NCI-H1436 (cell line): ENCODE data around the gene ALDH2.
"Not testable (repeated sequence)": the region's sequence is repeated elsewhere in the genome, so short reads cannot be mapped to it uniquely, and the experiment has no call there.

Source experiments
- DNase-seq: peaks from one replicate; lab custom pipeline; 2025; lab: John Stamatoyannopoulos, UW

Gene ALDH2

DNA sequence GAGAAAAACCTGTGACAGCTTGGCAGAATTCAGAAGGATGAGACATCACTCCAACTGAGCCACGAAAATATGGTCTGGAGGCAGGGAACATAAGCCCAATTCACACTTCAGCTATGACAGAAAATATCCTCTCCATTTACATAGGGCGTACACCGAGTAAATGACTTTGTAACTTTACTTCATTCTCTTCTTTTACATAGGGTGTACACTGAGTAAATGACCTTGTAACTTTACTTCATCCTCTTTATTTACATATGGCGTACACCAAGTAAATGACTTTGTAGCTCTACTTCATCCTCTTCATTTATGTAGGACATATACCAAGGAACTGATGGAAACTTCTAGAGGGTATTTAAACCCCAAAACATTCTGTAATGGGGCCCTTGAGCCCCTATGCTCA, 61.2 kb downstream of the ALDH2 start:
- no peak for DNase-seq

DNA sequence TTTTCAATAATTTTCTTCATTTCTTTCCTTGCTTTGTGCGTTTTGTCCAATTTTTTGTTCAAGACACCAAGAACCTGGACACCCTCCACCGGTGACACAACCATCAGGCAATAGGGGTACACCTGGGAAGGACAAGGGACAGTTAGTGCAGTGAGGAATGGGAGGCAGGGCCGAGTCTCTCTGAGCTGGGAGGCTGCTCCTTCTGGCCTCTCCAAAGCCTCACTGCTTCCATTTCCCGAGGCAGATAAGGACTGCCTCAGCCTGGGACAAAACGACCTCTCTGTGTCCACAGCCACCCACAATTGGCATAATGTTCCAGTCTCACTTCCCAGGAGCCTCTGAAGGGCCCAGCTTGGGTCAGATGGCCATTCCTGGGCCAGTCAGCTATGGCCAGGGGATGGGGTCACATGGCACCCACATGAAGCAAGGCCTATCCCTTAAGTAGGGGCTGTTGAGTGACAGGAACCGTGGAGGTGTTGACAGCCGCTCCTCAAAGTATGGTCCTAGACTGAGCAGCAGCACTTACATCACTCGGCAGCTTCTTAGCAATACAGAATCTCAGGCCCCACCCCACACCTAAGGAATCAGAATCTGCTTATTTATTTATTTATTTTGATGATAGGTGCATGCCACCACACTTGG, 61.7 kb downstream of the ALDH2 start:
- DNase-seq, result no peak

DNA sequence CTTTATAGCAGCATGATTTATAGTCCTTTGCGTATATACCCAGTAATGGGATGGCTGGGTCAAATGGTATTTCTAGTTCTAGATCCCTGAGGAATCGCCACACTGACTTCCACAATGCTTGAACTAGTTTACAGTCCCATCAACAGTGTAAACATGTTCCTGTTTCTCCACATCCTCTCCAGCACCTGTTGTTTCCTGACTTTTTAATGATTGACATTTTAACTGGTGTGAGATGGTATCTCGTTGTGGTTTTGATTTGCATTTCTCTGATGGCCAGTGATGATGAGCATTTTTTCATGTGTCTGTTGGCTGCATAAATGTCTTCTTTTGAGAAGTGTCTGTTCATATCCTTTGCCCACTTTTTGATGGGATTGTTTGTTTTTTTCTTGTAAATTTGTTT, 62.9 kb downstream of the ALDH2 start:
- not testable (repeated sequence) for DNase-seq

DNA sequence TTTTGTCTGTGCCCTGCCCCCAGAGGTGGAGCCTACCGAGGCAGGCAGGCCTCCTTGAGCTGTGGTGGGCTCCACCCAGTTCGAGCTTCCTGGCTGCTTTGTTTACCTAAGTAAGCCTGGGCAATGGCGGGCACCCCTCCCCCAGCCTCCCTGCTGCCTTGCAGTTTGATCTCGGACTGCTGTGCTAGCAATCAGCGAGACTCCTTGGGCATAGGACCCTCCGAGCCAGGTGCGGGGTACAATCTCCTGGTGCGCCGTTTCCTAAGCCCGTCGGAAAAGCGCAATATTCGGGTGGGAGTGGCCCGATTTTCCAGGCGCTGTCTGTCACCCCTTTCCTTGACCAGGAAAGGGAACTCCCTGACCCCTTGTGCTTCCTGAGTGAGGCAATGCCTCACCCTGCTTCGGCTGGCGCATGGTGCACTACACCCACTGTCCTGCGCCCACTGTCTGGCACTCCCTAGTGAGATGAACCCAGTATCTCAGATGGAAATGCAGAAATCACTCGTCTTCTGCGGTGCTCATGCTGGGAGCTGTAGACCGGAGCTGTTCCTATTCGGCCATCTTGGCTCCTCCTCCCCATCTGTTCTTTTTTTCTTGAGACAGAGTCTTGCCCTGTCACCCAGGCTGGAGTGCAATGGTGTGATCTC, 68.1 kb downstream of the ALDH2 start:
- not testable (repeated sequence) for DNase-seq

DNA sequence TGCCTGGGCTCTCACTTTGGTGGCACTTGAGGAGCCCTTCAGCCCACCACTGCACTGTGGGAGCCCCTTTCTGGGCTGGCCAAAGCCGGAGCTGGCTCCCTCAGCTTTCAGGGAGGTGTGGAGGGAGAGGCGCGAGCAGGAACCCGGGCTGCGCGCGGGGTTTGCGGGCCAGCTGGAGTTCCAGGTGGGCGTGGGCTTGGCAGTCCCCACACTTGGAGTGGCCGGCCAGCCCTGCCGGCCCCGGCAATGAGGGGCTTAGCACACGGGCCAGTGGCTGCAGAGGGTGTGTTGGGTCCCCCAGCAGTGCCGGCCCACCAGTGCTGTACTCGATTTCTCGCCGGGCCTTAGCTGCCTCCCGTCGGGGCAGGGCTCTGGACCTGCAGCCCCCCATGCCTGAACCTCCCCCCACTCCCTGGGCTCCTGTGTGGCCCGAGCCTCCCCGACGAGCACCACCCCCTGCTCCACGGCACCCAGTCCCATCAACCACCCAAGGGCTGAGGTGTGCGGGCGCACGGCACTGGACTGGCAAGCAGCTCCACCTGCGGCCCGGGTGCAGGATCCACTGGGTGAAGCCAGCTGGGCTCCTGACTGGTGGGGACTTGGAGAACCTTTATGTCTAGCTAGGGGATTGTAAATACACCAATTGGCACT, 68.9 kb downstream of the ALDH2 start:
- not testable (repeated sequence) for DNase-seq

DNA sequence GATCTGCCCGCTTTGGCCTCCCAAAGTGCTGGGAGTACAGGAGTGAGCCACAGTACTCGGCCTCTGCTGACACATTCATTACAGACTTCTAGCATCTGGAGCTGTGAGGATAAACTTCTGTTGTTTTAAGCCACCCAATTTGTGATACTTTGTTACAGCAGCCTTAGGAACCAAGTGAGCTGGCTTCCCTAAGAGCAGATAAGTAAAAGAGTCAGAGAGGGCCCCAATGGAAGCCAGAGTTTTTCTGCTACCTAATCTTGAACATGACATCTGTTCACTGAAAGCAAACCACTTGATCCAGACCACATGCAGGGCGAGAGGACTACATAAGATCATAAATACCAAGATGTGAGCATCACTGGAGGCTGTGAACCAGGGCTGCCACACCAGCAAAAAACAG, 71.6 kb downstream of the ALDH2 start:
- no peak for DNase-seq

DNA sequence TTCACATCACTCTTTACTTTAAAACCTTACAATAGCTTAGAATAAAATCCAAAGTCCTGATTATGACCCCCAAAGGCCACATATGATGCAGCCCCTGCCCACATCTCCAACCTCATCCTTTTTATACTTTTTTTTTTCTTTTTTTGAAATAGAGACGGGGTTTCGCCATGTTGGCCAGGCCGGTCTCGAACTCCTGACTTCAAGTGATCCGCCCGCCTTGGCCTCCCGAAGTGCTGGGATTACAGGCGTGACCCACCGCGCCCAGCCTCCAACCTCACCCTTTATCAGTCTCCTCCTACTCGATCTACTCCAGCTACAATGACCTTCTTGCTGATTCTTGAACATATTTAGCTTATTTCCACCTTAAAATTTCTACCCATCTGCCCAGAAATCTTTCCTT, 74.1 kb downstream of the ALDH2 start:
- no peak for DNase-seq

DNA sequence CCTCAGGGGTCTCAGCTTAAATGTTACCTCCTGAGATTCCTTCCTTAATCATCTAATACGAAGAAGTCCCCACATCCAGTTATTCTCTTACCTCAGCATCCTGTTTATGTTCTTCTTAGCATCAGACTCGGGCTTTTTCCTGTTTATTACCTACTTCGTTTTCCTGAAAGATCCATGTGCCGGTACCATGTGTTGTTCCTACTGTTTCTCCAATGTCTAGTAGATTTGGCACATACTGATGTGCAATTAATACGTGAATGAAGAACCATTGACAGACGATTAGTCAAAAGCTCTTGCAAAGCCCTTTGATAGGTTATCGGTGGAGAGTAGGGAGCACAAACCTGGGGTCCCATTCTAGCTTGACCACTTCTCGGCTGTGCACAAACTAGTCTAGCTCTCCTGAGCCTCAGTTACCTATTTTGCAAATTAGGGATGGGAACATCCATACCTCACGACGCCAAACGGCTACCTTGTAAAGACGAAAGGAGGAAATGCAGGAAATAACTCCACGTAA, 74.6 kb downstream of the ALDH2 start:
- DNase-seq, result no peak

DNA sequence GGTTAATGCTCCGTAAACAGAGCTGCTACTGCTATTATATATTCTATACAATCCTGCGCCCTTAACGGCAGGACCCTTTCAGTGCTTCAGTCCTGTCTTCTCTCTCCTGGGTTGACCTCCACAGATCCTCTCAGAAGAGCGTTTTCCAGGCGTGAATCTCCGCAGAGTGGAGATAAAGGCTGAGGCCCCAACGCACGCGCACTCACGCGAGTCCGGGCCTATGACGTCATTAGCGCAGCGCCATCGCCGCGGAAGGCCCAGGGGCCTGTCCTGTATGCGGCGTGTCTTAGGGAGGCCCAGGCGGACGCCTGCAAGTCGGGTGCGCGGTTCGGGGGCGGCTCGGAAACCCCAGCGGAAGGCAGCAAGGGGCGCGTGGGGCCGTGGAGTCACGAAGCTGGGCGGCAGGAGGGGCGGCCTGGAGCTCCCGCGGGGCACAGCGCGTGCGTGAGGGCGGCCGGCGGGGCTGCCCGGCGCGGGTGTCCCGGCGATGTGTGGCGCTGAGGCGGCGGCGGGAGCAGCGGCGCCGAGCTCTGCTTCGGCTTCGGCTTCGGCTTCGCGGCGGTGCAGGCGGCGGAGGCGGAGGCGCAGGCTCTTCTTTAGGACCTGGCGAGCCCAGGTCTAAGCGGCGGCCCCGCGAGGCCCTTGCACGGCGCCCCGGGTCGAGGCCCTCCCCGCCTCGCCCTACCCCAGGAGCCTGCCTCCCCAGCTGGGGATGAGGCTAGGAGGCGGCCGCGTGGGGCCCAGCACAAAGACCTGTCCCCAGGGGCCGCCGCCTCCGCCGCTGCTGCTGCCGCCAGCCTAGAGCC, 75.2 kb downstream of the ALDH2 start, which contains the start of gene MAPKAPK5:
Gene MAPKAPK5, plus strand, starts transcription at position 479 of the 806 bp plus-strand sequence. CDS start 506 bp downstream, outside the sequence.
- DNase-seq, result peak; percentile 89

DNA sequence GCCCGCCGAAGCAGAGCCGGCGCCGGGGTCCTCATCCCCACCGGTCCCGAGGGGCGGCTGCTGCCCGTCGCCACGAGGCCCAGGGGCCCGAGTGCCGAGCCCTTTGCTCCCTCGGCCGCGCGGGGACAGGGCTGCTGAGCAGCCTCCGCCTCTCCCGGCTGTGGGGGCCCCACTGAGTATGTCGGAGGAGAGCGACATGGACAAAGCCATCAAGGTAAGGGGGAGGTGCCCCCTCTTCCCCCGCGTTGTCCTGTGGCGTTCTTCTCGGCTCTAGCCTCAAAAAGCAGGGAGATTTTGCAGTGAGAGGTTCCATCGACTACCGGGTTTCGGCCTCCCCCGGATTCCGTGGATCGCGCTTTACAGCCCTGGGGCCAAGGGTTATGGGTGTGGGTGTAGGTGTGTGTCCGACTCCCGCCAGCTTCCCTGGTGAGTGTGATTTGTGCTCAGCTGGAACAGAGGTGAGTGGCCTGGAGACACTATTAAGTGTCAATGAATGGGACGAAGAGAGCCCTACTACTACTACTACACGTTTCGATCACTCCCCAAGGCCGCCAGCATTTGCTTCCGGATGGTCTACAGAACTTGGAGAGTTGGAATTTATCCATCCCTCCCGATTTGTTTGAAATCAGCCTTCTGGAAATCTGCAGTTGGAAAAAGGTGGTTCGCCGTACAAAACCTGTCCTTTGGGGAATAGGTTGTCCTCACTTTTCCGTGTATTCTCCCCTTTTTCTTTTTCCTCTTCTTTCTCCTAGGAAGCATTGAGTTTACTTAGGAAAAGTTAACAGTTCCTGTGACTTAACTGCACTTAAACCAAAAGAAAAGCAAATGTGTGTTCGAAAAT, 76.0 kb downstream of the ALDH2 start:
- DNase-seq, result no peak

DNA sequence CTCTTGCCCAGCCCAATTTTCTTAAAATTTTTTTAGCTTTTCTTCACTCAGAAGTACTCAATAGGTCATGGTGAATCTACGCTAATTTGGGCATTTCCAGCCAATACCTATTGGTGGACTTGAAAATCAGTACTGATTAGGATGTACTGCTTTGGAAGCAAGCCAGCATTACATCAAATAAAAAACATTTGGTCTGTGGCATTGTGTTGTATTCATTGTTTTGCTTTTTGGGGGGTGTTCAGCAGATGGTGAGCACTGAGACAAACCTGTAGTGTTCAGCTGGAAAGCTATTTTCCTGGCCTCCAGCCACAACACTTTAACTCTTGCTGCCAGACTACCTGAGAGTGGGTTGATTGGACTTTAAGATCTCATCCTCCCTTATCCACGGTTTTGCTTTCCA, 79.3 kb downstream of the ALDH2 start:
- no peak for DNase-seq

DNA sequence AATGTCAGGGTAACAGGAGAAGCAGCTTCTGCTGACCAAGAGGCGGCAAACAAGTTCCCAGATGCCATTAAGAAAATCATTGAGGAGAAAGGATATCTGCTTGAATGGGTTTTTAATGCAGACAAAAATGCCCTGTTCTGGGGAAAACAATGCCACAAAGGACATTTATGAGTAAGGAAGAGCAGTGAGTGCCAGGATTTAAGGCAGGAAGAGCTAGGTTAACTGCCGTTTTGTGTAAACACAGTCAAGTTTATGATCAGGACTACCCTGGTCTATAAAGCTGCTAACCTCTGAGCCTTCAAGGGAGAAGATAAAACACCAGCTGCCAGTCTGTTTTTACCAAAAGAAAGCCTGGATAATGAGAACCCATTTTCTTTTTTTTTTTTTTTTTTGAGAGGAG, 83.8 kb downstream of the ALDH2 start:
- no peak for DNase-seq

DNA sequence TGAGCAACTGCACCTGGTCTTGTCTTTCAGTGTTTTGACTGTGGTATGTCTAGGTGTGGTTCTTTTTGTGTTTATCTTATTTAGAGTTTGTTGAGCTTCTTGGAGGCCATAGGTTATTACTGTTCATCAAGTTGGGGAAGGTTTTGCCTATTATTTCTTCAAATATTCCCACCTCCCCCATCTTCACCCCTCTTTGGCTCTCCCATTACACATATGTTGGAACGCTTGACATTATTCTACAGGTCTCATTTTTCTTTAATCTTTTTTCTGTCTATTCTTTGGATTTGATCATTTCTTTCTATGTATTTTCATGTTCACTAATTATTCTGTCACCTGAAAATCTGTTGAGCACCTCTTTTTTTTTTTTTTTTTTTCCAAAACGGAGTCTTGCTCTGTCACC, 91.5 kb downstream of the ALDH2 start:
- DNase-seq, result no peak

DNA sequence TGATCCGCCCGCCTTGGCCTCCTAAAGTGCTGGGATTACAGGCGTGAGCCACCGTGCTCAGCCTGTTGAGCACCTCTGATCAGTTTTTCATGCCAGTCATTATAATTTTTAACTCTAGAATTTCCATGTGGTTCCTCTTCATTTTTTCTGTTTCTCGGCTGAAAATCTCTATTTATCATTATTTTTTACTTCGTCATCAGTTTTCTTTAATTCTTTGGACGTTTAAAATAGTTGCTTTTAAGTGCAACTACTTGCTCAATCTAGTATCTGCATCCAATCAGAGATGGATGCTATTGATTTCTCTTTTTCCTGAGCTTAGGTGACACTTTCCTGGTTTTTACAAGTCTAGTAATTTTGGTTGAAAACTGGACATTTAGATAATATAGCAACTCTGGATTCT, 92.0 kb downstream of the ALDH2 start:
- DNase-seq, result no peak

DNA sequence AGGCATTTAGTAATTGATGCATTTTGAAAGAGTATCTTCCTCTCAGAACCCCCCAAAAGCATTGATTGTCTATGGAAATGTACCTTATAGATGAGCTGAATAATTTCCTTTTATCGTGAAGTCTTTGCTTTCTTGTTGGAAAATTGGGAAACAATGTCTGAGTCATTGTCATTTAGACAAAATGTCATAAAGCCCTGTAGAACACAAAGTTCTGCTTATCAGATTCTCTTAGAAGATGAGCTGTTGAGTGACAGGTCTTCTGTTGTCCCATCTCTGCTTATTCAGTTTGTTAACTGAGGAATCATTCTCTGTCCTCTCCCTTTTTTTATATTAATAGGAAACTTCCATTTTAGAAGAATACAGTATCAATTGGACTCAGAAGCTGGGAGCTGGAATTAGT, 98.2 kb downstream of the ALDH2 start:
- no peak for DNase-seq
